HG03108 (cell line): Measurements from ENCODE around the gene NONO.
"Not testable (repeated sequence)": the region's sequence is repeated elsewhere in the genome, so short reads cannot be mapped to it uniquely, and the experiment has no call there.

Experiments used
- ATAC-seq: cut with Tn5 transposase; IDR thresholded peaks from one replicate; pipeline ENCODE4 v1.9.1; 2021; ENCODE audit warnings: moderate library complexity; ENCODE audit not compliant: unreplicated experiment

NONO gene

DNA sequence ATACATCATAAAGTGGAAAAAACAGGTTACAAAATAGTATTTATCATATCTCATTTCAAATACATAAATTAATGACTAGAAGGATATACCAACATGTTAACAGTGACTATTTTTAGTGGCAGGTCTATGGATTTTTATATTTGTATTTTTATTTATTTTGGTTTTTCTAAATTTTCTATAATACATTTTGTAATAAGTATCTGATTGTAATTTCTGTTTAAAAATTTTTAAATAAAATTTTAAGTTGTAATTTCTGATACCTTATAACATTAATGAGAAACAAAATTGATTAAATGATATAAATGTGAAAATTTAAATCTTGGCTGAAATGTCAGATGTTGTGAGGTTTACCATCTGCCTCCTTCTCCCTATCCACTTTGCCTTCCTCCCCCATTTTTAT, 2.5 kb downstream of the NONO start:
- ATAC-seq = no peak

DNA sequence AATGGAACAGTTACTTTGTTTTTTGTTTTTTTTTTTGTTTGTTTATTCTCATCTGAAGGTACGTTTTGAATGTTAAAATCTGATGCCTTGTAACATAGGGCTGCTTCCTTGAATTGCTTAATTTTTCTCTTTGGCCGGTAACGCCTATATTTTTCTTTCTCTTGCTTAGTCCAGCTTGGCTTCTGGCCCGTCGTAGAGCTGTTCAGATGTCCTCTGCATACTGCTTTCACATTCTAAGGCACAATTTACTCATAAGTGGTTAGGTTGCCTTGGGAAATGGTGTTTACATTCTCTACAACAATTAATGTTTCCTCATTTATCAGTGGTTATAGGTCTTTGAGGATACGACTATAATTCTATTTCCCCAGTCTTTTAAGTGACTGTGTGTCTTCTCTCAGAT, 7.9 kb downstream of the NONO start:
- no peak for ATAC-seq

DNA sequence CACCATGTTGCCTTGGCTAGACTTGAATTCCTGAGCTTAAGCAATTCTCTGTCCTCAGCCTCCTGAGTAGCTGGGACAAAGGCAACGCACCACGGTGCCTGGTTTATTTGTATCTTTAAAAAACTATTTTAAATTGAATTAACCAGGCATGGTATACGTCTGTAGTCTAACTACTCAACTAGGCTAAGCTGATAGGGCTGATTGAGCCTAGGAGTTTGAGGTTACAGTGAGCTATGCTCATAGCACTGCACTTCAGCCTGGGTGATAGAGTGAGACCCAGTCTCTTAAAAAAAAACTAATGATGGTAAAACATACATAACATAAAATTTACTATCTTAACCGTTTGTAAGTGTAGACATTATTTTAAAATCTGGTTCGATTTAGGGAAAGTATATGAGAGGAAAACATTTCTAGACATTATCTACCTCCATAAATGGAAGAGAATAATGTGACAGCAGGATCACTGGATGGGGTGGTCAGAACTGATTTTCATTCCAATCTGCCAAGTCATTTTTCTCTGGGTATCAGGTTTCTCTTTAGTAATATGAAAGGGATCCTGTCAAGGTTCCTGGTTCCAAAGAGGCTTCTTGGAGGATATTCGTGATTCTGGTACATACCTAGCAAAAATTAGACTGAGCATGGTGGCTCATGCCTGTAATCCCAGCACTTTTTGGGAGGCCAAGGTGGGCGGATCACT, 9.4 kb downstream of the NONO start:
- no peak for ATAC-seq

DNA sequence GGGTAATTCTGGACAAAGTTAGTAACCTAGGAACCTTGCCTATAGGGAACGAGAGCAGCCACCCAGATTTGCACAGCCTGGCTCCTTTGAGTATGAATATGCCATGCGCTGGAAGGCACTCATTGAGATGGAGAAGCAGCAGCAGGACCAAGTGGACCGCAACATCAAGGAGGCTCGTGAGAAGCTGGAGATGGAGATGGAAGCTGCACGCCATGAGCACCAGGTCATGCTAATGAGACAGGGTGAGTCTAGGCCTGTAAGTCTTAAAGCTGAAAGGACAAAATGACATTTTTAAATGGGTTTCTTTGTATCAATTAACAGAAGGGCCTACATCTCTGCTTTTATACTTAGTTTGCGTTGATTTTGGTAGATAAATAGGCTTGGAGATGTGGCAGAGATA, 13.4 kb downstream of the NONO start:
- ATAC-seq = no peak

DNA sequence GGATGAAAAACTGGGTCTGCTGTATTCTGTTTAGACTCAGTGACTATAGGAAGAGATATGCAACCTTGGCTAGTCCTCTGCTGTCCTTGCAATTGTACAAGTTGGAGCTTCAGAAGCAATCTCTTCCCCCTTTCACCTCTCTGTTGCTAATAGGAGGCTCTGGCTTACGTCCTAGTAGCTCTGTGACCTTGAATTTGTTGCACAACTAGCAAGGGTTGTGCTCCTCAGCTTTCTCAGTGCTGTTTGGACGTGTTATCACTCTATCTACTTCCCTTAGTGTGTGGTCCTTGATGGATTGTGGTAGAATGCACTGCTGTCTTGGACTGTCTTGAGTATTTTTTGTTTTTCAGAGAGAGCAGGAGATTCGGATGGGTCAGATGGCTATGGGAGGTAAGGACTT, 14.7 kb downstream of the NONO start:
- no peak for ATAC-seq

DNA sequence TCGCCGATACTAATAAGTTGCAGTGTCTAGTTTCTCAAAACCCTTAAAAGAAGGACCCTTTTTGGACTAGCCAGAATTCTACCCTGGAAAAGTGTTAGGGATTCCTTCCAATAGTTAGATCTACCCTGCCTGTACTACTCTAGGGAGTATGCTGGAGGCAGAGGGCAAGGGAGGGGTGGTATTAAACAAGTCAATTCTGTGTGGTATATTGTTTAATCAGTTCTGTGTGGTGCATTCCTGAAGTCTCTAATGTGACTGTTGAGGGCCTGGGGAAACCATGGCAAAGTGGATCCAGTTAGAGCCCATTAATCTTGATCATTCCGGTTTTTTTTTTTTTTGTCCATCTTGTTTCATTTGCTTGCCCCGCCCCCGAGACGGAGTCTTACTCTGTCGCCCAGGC, 16.6 kb downstream of the NONO start:
- not testable (repeated sequence) for ATAC-seq

DNA sequence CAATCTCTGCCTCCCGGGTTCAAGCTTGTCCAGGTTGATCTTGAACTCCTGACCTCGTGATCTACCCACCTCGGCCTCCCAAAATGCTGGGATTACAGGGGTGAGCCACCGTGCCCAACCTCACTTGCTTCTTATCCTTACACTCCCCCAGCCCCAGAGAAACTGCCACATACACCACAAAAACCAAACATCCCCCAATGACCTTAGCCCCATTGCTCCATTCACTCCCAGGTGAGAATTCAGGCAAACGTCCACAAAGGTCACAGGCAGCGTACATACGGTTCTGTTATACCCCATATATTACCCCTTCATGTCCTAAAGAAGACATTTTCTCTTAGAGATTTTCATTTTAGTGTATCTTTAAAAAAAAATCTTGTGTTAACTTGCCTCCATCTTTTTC, 17.1 kb downstream of the NONO start:
- ATAC-seq = not testable (repeated sequence)

DNA sequence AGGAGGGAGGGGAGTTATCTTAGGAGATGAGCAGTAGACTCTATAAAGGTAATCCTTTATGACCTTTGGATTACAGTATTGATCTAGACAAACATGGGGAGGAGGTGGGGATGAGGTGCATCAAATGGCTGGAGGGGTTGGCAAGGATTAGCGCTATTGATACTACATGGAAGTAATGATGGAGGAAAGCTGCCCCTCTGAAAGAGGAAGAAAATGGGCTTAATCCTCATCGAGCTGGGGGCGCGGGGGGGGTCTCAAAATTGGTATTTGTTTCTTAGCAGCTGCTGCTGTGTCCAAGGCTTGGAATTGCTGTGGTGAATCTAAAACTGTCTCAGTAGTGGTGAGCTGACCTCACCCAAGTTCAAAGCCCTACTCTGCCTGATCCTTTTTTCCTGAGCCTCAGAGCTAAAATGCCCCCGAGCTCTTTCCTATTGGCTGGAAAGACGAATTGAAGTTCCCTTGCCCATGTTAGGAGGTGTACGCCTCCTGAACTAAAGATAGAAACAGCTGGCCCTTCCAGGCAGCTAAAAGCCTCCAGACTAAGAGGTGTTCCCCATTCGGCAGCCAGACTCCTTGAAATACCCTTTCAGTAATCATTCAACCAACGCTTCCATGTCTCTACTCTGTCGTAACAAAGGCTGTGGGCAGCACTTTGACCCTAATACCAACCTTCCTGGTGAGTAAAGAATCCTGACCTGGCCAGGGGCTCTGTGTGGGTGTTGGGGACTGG, 17.9 kb downstream of the NONO start, which contains the start of gene ITGB1BP2:
TSS of gene ITGB1BP2 (plus strand) at position 556 of the 730 bp plus-strand sequence. CDS start at position 613, 57 bp downstream.
- ATAC-seq = no peak

DNA sequence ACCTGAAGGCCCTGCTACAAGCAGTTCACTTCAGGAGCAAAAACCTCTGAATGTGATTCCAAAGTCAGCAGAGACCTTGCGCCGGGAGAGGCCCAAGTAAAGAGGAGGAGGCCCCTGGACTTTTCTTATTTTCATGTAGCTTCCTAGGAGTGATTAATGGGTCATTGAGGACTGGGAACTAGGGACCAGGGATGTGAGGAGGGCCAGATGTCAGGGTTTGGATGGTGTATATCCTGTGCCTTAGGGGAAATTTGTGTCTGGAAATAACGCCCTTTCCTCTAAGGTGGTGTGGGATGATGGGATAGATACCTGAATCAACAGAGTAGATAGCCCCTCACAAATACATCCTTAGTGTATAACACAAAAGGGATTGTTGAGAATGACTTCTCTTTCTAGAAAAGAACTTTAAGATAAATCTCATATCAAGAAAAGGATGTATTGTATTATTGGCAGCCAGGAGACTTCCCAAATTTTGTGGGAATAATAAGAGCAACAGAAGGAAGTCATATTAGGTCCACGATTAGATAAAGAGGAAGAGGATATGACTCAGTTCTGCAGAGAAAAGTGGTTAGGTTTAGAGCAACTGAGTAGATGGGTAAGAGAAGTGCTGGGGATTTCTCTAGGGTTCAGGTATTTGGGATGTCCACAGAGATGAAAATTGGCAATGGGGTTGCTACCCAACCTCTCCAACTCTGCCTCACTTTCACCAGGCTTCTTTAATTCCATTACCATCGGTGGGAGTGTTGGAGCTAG, 19.2 kb downstream of the NONO start:
- no peak for ATAC-seq

DNA sequence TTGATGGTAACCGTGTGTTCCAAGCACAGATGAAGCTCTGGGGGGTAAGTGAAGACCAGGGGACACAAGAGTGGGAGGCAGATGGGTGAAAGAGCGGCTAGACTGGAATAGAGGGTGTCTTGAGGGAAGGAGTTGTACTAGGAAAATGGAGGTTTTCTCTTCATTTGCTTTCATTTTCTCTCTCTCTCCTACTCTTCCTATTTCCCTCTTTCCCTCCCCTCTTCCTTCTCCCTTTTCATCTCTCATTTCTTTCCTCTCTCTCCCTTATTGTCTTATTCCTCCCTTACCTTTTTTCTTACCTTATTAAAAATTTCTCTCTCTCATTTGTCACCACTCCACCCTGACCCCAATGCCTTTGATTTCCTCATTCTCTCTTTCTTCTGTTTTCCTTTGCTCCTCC, 21.1 kb downstream of the NONO start:
- no peak for ATAC-seq

DNA sequence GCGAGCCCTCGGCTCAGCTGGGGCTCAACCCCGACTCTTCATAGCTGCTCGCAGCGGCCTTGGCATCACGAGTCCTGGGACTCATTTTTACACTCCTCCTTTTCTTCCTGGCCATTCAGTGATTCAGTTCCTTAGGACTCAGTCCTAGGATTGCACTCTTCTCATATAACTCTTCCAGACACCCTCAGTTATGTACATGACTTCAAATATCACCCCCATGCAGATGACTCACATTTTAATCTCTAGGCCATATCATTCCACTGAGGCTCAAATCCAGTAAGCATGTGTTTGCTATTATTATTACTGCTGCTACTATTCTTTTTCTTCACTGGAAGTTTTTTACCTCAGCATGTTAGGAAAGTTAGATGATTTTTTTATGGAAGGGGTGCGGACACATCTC, 32.5 kb downstream of the NONO start:
- no peak for ATAC-seq

DNA sequence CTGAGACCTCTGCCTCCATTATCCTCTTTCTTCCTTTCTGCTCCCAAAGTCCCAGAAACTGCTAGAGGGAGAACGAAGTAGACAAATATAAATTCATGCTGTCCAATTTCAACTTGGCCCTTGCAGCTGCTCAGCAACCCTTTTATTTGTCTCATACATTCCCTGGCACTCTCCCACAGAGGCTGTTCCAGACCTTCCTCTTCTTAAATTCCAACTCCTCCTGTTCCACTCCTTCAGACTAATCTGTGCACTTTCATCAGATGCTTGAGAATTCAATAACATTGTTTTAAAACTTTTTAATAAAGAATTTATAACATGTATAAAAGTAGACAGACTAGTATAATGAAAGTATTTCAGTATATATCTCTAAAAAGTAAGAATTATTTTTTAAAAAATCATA, 33.5 kb downstream of the NONO start:
- not testable (repeated sequence) for ATAC-seq

DNA sequence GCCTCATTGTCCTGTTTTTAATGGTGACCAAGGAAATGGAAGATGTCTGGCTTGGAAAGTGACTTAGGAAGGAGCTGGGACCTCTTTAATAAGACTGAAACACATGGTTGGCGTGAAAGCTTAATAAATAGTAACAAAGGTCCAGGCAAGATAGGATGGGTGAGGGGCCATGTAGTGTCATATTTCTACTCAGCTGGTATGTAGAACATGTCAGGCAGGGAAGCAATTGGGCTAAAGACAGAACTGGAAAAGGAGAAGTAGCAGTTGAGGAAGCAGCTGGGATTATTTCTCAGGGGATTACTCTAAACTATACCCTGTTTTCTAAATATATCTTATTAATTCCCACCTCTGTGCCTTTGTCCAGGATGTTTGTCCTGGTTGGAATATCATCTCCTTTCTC, 36.7 kb downstream of the NONO start:
- ATAC-seq = no peak

DNA sequence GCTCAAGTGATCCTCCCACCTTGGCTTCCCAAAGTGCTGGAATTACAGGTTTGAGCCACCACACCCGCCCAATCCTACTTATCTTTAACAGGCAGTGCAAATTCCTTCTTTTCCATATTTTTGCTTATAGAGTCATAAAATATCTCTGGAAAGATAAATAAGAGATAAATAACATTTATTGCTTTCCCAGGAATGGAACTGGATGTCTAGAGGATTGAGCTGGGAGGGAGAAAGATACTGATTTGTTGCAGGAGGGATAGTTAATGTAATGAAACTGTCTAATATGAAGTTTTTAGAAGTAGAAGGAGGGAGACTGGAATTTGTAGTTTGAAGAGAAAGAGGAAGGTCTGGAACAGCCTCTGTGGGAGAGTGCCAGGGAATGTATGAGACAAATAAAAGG, 38.3 kb downstream of the NONO start:
- ATAC-seq = no peak

DNA sequence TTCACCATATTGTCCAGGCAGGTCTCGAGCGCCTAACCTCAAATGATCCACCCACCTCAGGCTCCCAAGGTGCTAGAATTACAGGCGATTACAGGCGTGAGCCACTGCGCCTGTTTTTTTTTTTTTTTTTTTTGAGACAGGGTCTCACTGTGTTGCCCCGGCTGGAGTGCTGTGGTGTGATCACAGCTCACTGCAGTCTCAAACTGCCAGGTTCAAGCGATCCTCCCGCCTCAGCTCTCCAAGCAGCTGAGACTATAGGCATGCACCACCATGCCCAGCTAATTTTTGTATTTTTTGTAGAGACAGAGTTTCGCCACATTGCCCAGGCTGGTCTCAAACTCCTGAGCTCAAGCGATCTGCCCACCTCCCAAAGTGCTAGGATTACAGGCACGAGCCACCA, 41.0 kb downstream of the NONO start:
- not testable (repeated sequence) for ATAC-seq

DNA sequence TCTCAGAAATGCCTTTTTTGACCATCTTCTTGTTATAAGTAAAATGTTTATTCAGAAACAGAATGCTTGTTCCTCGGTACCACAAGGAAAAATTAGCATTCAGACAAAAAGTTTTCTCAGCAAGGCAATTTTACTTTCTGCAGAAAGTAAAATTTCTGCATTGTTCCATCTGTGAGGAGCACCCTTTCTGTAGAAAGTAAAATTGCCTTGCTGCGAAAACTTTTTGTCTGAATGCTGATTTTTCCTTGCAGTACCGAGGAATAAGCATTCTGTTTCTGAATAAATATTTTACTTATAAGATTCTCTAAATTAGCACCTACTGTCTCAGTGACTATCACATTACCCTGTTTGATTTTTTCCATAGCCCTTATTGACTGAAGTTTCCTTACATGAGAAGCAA, 43.0 kb downstream of the NONO start:
- no peak for ATAC-seq

DNA sequence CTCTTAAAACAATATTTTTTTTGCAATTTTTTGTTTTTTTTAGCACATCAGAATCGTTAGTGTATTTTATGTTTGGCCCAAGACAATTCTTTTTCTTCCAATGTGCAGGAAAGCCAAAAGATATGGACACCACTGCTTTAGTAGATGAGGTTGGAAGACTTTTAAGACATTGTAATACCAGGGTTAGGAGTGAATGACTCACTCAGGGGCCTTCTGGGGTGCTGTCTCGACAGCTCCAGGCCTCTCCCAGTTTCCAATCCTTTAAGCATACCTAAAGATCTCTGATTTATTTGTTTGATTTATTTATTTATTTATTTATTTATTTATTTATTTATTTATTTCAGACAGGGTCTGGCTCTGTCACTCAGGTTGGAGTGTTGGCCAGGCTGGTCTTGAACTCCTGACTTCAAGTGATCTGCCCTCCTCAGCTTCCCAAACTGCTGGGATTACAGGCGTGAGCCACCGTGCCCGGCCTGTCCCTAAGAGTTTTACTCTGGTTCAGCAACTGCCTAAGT, 65.8 kb downstream of the NONO start:
- not testable (repeated sequence) for ATAC-seq

DNA sequence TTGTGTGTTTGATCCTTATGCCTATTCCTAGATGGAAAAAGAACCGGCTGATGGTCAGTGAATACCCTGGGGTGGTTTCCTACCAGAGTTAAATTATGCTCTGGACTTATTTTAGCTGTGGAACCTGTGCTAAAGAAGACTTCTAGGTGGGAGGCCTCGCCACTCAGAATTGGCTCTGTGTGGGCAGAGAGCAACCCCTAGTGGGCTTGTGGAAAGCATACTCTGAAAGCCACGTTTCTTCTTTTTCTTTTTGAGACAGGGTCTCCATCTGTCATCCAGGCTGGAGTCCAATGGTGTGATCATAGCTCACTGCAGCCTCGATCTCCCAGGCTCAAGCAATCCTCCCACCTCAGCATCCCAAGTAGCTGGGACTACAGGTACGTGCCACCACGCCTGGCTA, 66.4 kb downstream of the NONO start:
- ATAC-seq = not testable (repeated sequence)
